Peyer's patch (tissue), 4 donors: ENCODE data around the gene FAM110D. TPM values are rescaled to one million over a fixed set of nuclear protein-coding genes. Genes with fewer than 3 reads are reported as not detected.

ENCODE experiments used
- DNase-seq, 3 donors: peaks; one replicate each; pipeline ENCODE4 v3.0.0-alpha.2; 2017 to 2019
- H3K27ac ChIP-seq, 4 donors: fragments of 200-600 bp; sonication (generic); one replicate each; pipeline ENCODE4 v1.5.1; 2016 to 2019
- H3K27me3 ChIP-seq, 2 donors: fragments of 200-600 bp; sonication (generic); one replicate each; pipeline ENCODE4 v1.5.1; 2019
- H3K36me3 ChIP-seq, 3 donors: fragments of 200-600 bp; sonication (generic); one replicate each; pipeline ENCODE4 v1.5.1; 2016 to 2019
- H3K4me1 ChIP-seq, 4 donors: fragments of 200-600 bp; sonication (generic); one replicate each; pipeline ENCODE4 v1.5.1; 2016 to 2019
- H3K4me3 ChIP-seq, 4 donors: fragments of 200-600 bp; sonication (generic); 1 replicate in 3 of 4; 2 replicates in 1 of 4; pipeline ENCODE4 v1.5.1; 2016 to 2019; ENCODE audit warnings: mild to moderate bottlenecking in 1 of 4
- H3K9me3 ChIP-seq, 4 donors: fragments of 200-600 bp; sonication (generic); one replicate each; pipeline ENCODE4 v1.5.1; 2016 to 2019; ENCODE audit warnings: mild to moderate bottlenecking in 1 of 4
- POLR2A ChIP-seq, 2 donors: fragments of 450-650 bp; IDR thresholded peaks; one replicate each; pipeline ENCODE4 v1.5.1; 2017; ENCODE audit warnings: antibody characterized with exemption in 2 of 2, mild to moderate bottlenecking in 2 of 2, moderate library complexity in 2 of 2
- total RNA-seq, 4 donors: library from RNA; depleted of rRNA; stranded (reverse); fragments of >200 nt; gene quantifications; one replicate each; pipeline ENCODE4 v1.1.0, GENCODE V29; 2016
- TF ChIP-seq, protein P1 (sequence below), 6 experiments: fragments of 450-650 bp in 4 of 6; fragments of 200-600 bp in 2 of 6; sonication (generic) in 1 of 6; IDR thresholded peaks; one replicate each; pipeline ENCODE4 v1.5.1; 2017 to 2019; ENCODE audit warnings: antibody characterized with exemption in 6 of 6, mild to moderate bottlenecking in 3 of 6, moderate library complexity in 1 of 6

FAM110D gene
- total RNA-seq, 4 donors from 2014 or later = 1.3 to 6.6 (median 1.3) TPM; not detected in 1

GRCh38 chr1:26200413-26200812, 41.5 kb downstream of the FAM110D start:
- Histone ChIP-seq H3K4me3 (no peak overlapping the region), H3K9me3 (no peaks in the 10 kb centered on the region), H3K36me3 (no peaks in the 10 kb centered on the region), H3K27me3 (no peaks in the 10 kb centered on the region), H3K4me1 (no peaks in the 10 kb centered on the region), H3K27ac (no peak overlapping the region)
- no peak for DNase-seq
- TF ChIP-seq POLR2A (IDR thresholded peaks at IDR 0.05) = no peak
- TF ChIP-seq, protein P1, sequence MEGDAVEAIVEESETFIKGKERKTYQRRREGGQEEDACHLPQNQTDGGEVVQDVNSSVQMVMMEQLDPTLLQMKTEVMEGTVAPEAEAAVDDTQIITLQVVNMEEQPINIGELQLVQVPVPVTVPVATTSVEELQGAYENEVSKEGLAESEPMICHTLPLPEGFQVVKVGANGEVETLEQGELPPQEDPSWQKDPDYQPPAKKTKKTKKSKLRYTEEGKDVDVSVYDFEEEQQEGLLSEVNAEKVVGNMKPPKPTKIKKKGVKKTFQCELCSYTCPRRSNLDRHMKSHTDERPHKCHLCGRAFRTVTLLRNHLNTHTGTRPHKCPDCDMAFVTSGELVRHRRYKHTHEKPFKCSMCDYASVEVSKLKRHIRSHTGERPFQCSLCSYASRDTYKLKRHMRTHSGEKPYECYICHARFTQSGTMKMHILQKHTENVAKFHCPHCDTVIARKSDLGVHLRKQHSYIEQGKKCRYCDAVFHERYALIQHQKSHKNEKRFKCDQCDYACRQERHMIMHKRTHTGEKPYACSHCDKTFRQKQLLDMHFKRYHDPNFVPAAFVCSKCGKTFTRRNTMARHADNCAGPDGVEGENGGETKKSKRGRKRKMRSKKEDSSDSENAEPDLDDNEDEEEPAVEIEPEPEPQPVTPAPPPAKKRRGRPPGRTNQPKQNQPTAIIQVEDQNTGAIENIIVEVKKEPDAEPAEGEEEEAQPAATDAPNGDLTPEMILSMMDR (IDR thresholded peaks at IDR 0.05) = no peak

- Histone ChIP-seq H3K4me1 (no peaks in the 10 kb centered on the region), H3K9me3 (no peaks in the 10 kb centered on the region)
- no peak for TF ChIP-seq POLR2A (IDR thresholded peaks at IDR 0.05)
- TF ChIP-seq, protein P1 (IDR thresholded peaks at IDR 0.05) = no peak
These were observed 44.9 kb downstream of the FAM110D start for GRCh38 chr1:26203642-26204318.

DNA sequence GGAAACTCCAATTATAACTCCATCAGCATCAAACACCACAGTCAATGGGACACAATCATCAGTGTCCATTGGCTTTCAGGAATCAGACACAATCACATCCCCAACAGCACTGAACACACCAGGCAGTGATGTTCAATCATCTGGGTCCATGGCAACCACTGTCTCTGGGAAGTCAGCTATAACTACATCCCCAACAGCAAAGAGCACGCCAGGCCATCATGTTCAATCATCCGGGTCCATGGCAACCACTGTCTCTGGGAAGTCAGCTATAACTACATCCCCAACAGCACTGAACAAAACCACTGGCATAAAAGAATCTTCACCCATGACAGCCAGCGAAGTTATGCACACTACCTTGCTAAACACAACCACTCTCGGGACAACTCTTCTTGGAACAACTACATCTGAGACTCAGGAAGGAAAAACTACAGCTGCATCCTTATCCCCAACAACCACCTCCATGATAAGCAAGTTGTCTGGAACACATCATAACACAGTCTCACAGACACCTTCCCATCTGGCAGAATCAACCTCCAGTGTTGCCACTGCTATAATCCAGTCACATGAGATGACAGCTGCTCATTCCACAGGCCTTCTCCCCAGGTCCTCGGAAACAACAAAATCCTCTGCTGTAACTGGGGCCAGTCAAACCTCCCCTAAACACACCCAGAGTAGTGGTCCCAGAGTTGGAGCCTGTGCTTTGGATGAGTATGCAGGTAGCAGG, 51.4 kb downstream of the FAM110D start:
- no peaks in the 10 kb centered on the region for H3K9me3 ChIP-seq
- H3K4me3 ChIP-seq = no peak overlapping the region
- DNase-seq = no peak
- no peaks in the 10 kb centered on the region for H3K4me1 ChIP-seq
- H3K36me3 ChIP-seq = no peaks in the 10 kb centered on the region
- no peak overlapping the region for H3K27ac ChIP-seq
- H3K27me3 ChIP-seq = no peaks in the 10 kb centered on the region
- TF ChIP-seq, protein P1 (IDR thresholded peaks at IDR 0.05) = no peak
- no peak for TF ChIP-seq POLR2A (IDR thresholded peaks at IDR 0.05)

More at GRCh38 chr1:26203642-26204318, 44.9 kb downstream of the FAM110D start:
- DNase-seq = no peak
- Histone ChIP-seq H3K27ac (no peak overlapping the region), H3K36me3 (no peaks in the 10 kb centered on the region), H3K27me3 (no peaks in the 10 kb centered on the region), H3K4me3 (no peak overlapping the region)

- H3K9me3 ChIP-seq = no peaks in the 10 kb centered on the region
- no peak for DNase-seq
- no peaks in the 10 kb centered on the region for H3K4me1 ChIP-seq
- TF ChIP-seq POLR2A (IDR thresholded peaks at IDR 0.05) = no peak
- TF ChIP-seq, protein P1 (IDR thresholded peaks at IDR 0.05) = no peak
- H3K4me3 ChIP-seq = no peak overlapping the region
- no peaks in the 10 kb centered on the region for H3K27me3 ChIP-seq
- no peaks in the 10 kb centered on the region for H3K36me3 ChIP-seq
- H3K27ac ChIP-seq = no peak overlapping the region
These were observed 53.8 kb downstream of the FAM110D start for GRCh38 chr1:26212726-26213125.

- no peak for DNase-seq
- Histone ChIP-seq H3K4me1 (no peaks in the 10 kb centered on the region), H3K9me3 (no peaks in the 10 kb centered on the region), H3K27me3 (no peaks in the 10 kb centered on the region), H3K27ac (no peak overlapping the region), H3K4me3 (no peak overlapping the region), H3K36me3 (no peaks in the 10 kb centered on the region)
- no peak for TF ChIP-seq POLR2A (IDR thresholded peaks at IDR 0.05)
- TF ChIP-seq, protein P1 (IDR thresholded peaks at IDR 0.05) = no peak
These were observed 54.5 kb downstream of the FAM110D start for GRCh38 chr1:26213335-26213905.

Other genes with a start within 250 kb of the FAM110D start
- gene PAFAH2, start 161.0 kb upstream of the FAM110D start, total RNA-seq = 10 to 100 TPM; 15.7 to 57.8 (median 48.4) TPM
- not detected for gene EXTL1, start 137.3 kb upstream of the FAM110D start, total RNA-seq
- gene SLC30A2, start 113.0 kb upstream of the FAM110D start, total RNA-seq = 10 to 100 TPM in 1 of 4 donors, 1 to 10 TPM in 1, under 1 TPM in 1, not detected in 1; 0.18 to 13.2 (median 1.7) TPM
- under 1 TPM in 2 of 4 donors, not detected in 2; 0.53 to 0.95 TPM for gene TRIM63, start 91.4 kb upstream of the FAM110D start, total RNA-seq
- gene PDIK1L, start 47.3 kb upstream of the FAM110D start, total RNA-seq = 10 to 100 TPM in 3 of 4 donors, 1 to 10 TPM in 1; 8.3 to 13.2 (median 12.4) TPM
- gene C1orf232, start 9.9 kb downstream of the FAM110D start, total RNA-seq = not detected
- gene ZNF593, start 10.8 kb downstream of the FAM110D start, total RNA-seq = 10 to 100 TPM; 11.7 to 19.5 (median 15.5) TPM
- not detected for gene ZNF593OS, start 12.8 kb downstream of the FAM110D start, total RNA-seq
- gene CNKSR1, start 18.4 kb downstream of the FAM110D start, total RNA-seq = 100 to 1,000 TPM in 2 of 4 donors, 10 to 100 TPM in 2; 28.9 to 160 (median 105) TPM
- not detected for gene CATSPER4, start 31.5 kb downstream of the FAM110D start, total RNA-seq
- gene CEP85, start 75.1 kb downstream of the FAM110D start, total RNA-seq = 10 to 100 TPM; 11.0 to 32.2 (median 12.9) TPM
- 10 to 100 TPM; 62.7 to 91.8 (median 89.6) TPM for gene SH3BGRL3, start 121.0 kb downstream of the FAM110D start, total RNA-seq
- 10 to 100 TPM in 3 of 4 donors, 1 to 10 TPM in 1; 3.9 to 68.5 (median 18.2) TPM for gene UBXN11, start 147.6 kb downstream of the FAM110D start, total RNA-seq
- gene CD52, start 158.9 kb downstream of the FAM110D start, total RNA-seq = 100 to 1,000 TPM in 1 of 4 donors, 10 to 100 TPM in 1, 1 to 10 TPM in 2; 4.7 to 135 (median 13.6) TPM
- 10 to 100 TPM in 3 of 4 donors, not detected in 1; 42.0 to 51.9 (median 51.8) TPM for gene CRYBG2, start 195.1 kb downstream of the FAM110D start, total RNA-seq
- gene ZNF683, start 213.7 kb downstream of the FAM110D start, total RNA-seq = not detected